ENCODE data around the gene PIP5K1A.
A peak's percentile ranks its signal among the peaks of the same experiment; 100 is the strongest.
"Not testable (repeated sequence)": the region's sequence is repeated elsewhere in the genome, so short reads cannot be mapped to it uniquely, and the experiment has no call there.

PIP5K1A gene

GRCh38 chr1:151198254-151199127 lies at the start of gene PIP5K1A:
PIP5K1A (plus strand) TSS chr1:151198552; CDS start chr1:151198997, 445 bp downstream.
- DNase-seq (ENCODE audit: low read depth): peak; percentile 97

GRCh38 chr1:151156515-151156819 lies 41.9 kb upstream of the PIP5K1A start, which contains the start of gene TNFAIP8L2:
TNFAIP8L2 (plus strand) TSS chr1:151156649; CDS start chr1:151158698, 2,049 bp downstream.
- peak; percentile 64 for DNase-seq (ENCODE audit: low read depth)

DNA sequence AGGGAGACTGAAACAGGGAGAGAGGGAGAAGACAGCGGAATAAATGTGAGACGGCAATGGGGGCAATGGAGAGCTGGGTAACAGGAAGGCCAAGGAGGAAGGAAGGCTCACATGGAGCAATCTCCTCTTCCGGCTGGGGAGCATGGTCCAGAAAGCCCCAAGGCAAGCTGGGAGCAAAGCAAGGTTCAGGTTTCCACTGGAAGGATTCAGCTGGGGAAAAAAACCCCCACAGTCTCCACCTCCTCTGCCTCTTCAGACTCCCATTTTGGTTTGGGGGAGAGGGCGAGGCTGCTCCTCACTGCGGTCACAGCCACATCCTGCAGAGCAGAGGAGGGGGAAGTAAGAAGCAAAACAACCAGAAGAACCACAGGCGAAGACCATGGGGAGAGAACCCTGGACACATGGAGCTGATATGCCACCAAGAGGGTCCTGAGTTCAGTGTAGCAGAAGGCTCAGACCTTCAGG lies 41.3 kb upstream of the PIP5K1A start:
- DNase-seq (ENCODE audit: low read depth): peak; percentile 90

- DNase-seq (ENCODE audit: low read depth): no peak
Observed at GRCh38 chr1:151158326-151158725, 40.0 kb upstream of the PIP5K1A start.

GRCh38 chr1:151158751-151159251 lies 39.6 kb upstream of the PIP5K1A start:
- DNase-seq (ENCODE audit: low read depth): no peak

- DNase-seq (ENCODE audit: low read depth): no peak
Observed at GRCh38 chr1:151159373-151159772, 39.0 kb upstream of the PIP5K1A start.

DNA sequence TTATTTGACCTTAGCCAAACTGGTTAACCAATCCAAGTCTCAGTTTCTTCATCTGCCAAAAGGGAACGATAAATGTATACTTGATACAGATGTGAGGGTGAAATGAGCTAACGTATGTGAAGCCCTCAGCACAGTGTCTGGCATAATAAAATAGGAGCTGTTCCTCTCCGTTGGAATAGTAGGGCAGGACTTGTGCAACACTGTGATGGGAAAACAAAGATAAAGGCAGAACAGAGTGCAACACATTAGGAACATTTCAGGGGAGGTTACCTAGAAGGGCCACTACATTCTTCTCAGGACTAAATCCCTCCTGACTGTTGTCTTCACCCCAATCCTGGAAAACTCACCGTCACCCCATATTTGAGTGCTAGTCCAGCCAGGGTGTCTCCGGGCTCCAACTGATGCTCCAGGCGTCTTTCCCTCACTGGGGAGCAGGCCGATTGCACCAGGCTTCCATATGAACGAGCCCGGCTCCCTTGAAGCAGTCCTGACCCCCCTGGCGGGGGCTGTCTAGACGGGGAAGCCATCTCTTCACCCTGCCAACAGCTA lies 33.5 kb upstream of the PIP5K1A start:
- DNase-seq (ENCODE audit: low read depth): no peak

DNA sequence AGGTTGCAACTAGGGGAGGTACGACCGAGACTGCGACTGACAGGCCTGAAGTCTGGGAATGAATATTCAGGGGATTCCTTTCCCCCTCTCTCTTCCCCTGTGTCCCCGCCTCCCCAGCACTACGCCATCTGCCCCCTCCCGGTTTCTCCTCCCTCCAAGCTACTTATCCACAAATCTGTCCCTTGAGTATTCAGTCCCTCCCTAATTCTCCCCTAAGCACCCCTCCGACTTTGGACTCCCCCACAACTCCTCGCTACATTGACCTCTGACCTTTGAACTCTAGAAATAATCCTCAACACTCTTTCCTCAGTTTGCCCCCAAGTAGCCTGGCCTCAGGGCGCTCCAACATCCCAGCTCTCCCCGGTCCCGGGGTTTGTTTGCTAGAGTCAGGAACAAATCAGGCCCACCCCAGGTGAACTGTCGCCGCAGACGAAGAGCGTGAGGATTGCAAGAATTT lies 33.0 kb upstream of the PIP5K1A start:
- no peak for DNase-seq (ENCODE audit: low read depth)

- DNase-seq (ENCODE audit: low read depth): peak; percentile 98
Observed at GRCh38 chr1:151165738-151166504, 32.4 kb upstream of the PIP5K1A start, which contains the start of the genes LYSMD1 and SCNM1. LYSMD1 (minus strand) TSS chr1:151165902; CDS start chr1:151165258, 644 bp downstream. SCNM1 (plus strand) TSS chr1:151166144; CDS start chr1:151166153, 9 bp downstream.

DNA sequence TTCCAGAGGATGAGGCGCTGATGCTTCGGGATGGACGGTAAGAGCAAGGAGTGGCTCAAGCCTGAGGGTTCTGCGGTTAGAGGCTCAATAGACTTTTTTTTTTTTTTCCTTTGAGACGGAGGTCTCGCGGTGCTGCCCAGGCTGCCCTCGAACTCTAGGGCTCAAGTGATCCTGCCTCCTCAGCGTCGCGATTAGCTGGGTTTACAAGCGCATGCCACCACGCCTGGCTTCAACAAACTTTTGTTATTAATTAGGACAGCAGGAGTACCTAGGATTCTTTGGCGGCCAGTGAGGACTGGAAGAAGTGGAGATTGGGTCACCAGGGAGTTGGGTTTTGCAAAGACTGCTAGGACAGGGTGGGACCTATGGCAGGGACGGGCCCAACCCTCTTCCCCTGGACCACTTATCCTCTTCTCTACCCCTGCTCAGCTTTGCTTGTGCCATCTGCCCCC lies 31.8 kb upstream of the PIP5K1A start:
- peak; percentile 63 for DNase-seq (ENCODE audit: low read depth)

- no peak for DNase-seq (ENCODE audit: low read depth)
Observed at GRCh38 chr1:151167116-151167515, 31.2 kb upstream of the PIP5K1A start.

DNA sequence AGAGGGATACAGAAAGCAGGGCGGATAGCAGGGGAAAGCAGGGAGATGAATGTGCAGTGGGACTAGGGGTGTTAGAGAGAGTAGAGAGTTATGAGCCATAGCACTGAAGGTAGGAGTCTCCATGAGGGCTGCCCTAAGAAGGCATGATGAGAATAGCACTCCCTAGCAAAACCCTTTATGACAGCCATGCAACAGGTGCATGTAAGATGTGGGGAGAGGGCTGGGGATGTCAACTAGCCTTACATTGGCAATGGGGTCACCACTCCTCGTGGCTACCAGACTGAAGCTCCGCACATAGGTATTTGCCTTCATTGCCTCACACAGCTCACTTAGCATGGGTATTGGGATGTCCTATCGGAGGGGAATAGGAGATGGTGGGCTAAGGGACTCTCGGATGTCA lies 27.2 kb upstream of the PIP5K1A start:
- no peak for DNase-seq (ENCODE audit: low read depth)

DNA sequence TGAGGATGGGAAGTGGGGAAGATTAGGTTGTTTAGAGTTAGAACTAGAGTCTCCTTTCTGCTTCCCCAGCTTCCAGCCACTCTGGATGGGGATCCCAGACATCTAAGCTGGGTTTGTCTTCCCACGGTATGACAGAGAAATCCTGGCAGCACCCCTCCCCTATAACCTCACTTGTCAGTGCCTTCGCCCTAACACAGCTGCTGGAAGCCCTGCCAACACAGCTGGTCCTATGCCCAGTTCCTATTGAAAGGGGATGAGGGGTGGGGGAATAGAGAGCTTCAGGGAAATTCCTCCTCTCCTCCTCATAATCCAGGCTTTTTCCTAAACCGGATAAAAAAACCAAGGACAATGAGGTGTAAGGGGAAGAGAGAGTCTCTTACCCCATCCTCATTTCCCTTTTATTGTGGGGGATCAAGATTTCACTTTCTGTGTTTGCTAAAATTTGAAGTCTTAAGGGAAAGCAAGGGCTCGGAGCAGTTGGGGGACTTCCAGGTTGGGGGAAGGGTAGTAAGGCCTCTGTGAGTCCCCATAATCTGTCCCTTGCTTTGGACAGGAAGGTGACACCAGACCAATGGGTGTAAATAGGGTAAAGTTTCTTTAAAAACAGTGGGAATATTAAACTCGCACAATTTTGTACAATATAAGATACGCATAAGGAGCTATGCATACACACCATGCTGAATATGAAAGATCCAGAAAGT lies 23.2 kb upstream of the PIP5K1A start:
- no peak for DNase-seq (ENCODE audit: low read depth)

DNA sequence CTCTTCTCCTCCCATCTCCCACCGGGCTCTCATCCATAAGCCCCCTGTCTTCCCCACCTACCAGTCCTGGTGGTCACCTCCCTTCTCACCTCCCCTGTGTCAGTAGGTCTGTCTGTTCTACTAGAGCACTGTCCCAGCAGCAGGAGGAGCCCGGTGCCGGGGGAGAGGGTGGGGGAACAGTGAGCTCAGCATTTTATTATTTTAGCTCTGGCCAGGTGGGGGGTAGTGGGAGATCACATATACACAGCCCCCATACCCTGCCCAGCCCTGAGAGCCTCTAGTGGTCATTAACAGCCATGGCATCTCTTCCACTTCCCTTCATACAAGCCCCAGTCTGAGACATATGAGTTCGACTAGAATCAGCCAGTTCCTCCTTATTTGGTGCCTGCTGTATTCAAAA lies 22.5 kb upstream of the PIP5K1A start, which contains the start of gene TMOD4:
TSS of gene TMOD4 (minus strand) at position 119 of the 400 bp plus-strand sequence. CDS start 1,106 bp downstream, outside the sequence.
- DNase-seq (ENCODE audit: low read depth): no peak

GRCh38 chr1:151176514-151177045 lies 21.8 kb upstream of the PIP5K1A start:
- no peak for DNase-seq (ENCODE audit: low read depth)

DNA sequence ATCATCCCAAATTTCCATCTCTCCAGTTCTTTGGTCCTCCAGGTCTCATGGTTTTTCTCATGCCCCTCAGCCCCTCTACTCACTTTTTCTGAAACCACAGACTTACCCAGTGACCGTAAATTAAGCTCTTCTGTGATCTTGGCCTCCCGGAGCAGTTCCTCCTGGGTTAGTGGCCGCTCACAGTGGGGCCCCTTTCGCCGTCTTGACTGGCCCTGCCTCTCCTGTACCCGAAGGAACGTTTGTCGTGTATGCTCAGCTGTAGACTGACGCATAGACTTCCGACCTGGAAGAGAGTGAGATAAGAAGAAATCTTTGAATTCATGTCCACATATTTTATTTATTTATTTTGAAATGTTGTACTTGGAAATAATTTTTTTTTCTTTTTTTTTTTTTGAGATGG lies 14.1 kb upstream of the PIP5K1A start:
- no peak for DNase-seq (ENCODE audit: low read depth)

DNA sequence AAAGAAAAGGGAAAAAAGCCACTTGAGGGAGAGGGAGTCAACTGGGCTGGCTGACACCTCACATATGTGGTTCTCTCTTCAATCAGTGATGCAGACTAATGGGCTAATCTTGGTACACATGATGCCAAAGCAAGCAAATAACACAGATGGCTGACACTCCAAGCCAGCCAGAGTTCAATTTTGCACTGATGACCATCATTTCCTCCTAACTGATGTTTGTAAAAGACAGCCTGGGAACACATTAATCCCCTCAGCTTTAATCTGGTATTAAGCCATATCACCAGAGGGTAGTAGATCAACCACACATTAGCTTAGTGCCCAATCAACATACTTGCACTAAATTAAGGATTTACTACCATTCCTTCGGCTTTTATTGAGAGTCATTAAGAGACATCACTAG lies 11.1 kb upstream of the PIP5K1A start:
- DNase-seq (ENCODE audit: low read depth): no peak

GRCh38 chr1:151188667-151189066 lies 9.7 kb upstream of the PIP5K1A start:
- DNase-seq (ENCODE audit: low read depth): not testable (repeated sequence)

- peak; percentile 68 for DNase-seq (ENCODE audit: low read depth)
Observed at GRCh38 chr1:151189637-151190445, 8.5 kb upstream of the PIP5K1A start, which contains the start of gene VPS72. VPS72 (minus strand) TSS chr1:151190197; CDS start chr1:151190121, 76 bp downstream.

GRCh38 chr1:151192047-151192446 lies 6.3 kb upstream of the PIP5K1A start:
- no peak for DNase-seq (ENCODE audit: low read depth)
